Endothelial cell of umbilical vein (primary cell): ENCODE results near the gene C1orf52. TPM values are rescaled to one million over a fixed set of nuclear protein-coding genes. Genes with fewer than 3 reads are reported as not detected.

ENCODE experiments used
- BruUV-seq: library from RNA; stranded (reverse); fragments of 400-500 nt; replicated peaks from 2 replicates; lab custom pipeline; 2021; lab: Mats Ljungman, UMichigan
- CTCF ChIA-PET: fragments of 300-600, 350-600 bp; sonication (Branson Sonifier 250); formaldehyde crosslinking; loops from one replicate; lab custom pipeline; 2021; ENCODE audit warnings: antibody characterized with exemption, inconsistent platforms; lab: Charles Lee
- POLR2A ChIA-PET: fragments of 300-600, 350-600 bp; sonication (Branson Sonifier 250); formaldehyde crosslinking; loops from one replicate; lab custom pipeline; 2021; ENCODE audit warnings: antibody characterized with exemption, inconsistent platforms; lab: Charles Lee
- DNase-seq: peaks from one replicate; pipeline ENCODE4 v3.0.0-alpha.2; 2011; ENCODE audit warnings: low read depth, low spot score
- FAIRE-seq: peaks from 2 replicates; lab custom pipeline; 2011; peaks lifted over from hg19 to GRCh38; lab: Jason Lieb, UNC
- H2AFZ ChIP-seq: 2 replicates; pipeline ENCODE4 v1.6.0; 2012; ENCODE audit warnings: low read depth, low read length, control low read depth, inconsistent platforms
- H3K27ac ChIP-seq: 2 replicates; pipeline ENCODE4 v1.5.1; 2011; ENCODE audit warnings: low read depth, mild to moderate bottlenecking, control low read depth, low read length, moderate library complexity; ENCODE audit not compliant: insufficient read depth
- H3K27me3 ChIP-seq, 2 experiments: 2 replicates each; pipeline versions ENCODE4 v1.6.0 to v1.6.1; 2011; ENCODE audit warnings: low read length in 2 of 2, mixed read lengths in 1 of 2; ENCODE audit not compliant: control insufficient read depth in 2 of 2, insufficient read depth in 2 of 2
- H3K36me3 ChIP-seq, 2 experiments: 2 replicates in 1 of 2; 3 replicates in 1 of 2; pipeline ENCODE4 v1.5.1; 2011; ENCODE audit warnings: low read length in 2 of 2, mild to moderate bottlenecking in 1 of 2, moderate library complexity in 1 of 2; ENCODE audit not compliant: control insufficient read depth in 2 of 2, insufficient read depth in 2 of 2; ENCODE audit errors: extremely low read depth in 1 of 2
- H3K4me1 ChIP-seq: 3 replicates; pipeline ENCODE4 v1.5.1; 2011; ENCODE audit warnings: mild to moderate bottlenecking, low read length; ENCODE audit not compliant: control insufficient read depth, insufficient read depth; ENCODE audit errors: extremely low read depth
- H3K4me2 ChIP-seq: 2 replicates; pipeline ENCODE4 v1.6.1; 2011; ENCODE audit warnings: low read length, control low read depth, mixed read lengths; ENCODE audit not compliant: insufficient read depth
- H3K4me3 ChIP-seq, 3 experiments: fragments of 200-600 bp in 1 of 3; sonication (generic), shearing (Covaris generic) in 1 of 3; replicated peaks in 1 of 3; 2 replicates each; pipeline ENCODE4 v1.5.1; 2011 to 2016; ENCODE audit warnings: control low read depth in 3 of 3, low read length in 3 of 3, mild to moderate bottlenecking in 2 of 3, inconsistent platforms in 1 of 3, low read depth in 1 of 3, moderate library complexity in 1 of 3; ENCODE audit not compliant: insufficient read depth in 1 of 3
- H3K79me2 ChIP-seq: 2 replicates; pipeline ENCODE4 v1.6.0; 2012; ENCODE audit warnings: low read length, inconsistent platforms; ENCODE audit not compliant: control insufficient read depth, insufficient read depth
- H3K9ac ChIP-seq: replicated peaks from 2 replicates; pipeline ENCODE3; 2011; ENCODE audit warnings: low read length, control low read depth; ENCODE audit not compliant: insufficient read depth; ENCODE audit errors: extremely low read depth
- H3K9me1 ChIP-seq: replicated peaks from 3 replicates; pipeline ENCODE4 v1.6.0; 2011; ENCODE audit warnings: mild to moderate bottlenecking, low read length; ENCODE audit not compliant: control insufficient read depth, insufficient read depth; ENCODE audit errors: extremely low read depth
- H3K9me3 ChIP-seq: replicated peaks from 2 replicates; pipeline ENCODE4 v1.5.1; 2012; ENCODE audit warnings: low read length, inconsistent platforms; ENCODE audit not compliant: control insufficient read depth, insufficient read depth
- H4K20me1 ChIP-seq: replicated peaks from 2 replicates; pipeline ENCODE3; 2011; ENCODE audit warnings: mild to moderate bottlenecking, low read length; ENCODE audit not compliant: control insufficient read depth, insufficient read depth; ENCODE audit errors: extremely low read depth
- EZH2 ChIP-seq: IDR thresholded peaks from 2 replicates; pipeline ENCODE4 v1.6.1; 2012; ENCODE audit warnings: borderline replicate concordance, low read depth, mild to moderate bottlenecking, moderate library complexity, low read length, inconsistent platforms; ENCODE audit not compliant: severe bottlenecking
- FOS ChIP-seq: IDR thresholded peaks from 2 replicates; pipeline ENCODE4 v1.6.1; 2011; ENCODE audit warnings: mild to moderate bottlenecking, low read length, moderate library complexity, borderline replicate concordance; ENCODE audit not compliant: insufficient read depth
- GATA2 ChIP-seq: IDR thresholded peaks from 2 replicates; pipeline ENCODE4 v1.7.0; 2011; ENCODE audit warnings: low read depth, mild to moderate bottlenecking, moderate library complexity, mixed read lengths, low read length; ENCODE audit not compliant: insufficient read length, insufficient read depth
- JUN ChIP-seq: IDR thresholded peaks from 2 replicates; pipeline ENCODE4 v1.6.1; 2011; ENCODE audit warnings: borderline replicate concordance, low read depth; ENCODE audit not compliant: insufficient read length, insufficient read depth
- MYC ChIP-seq: IDR thresholded peaks from one replicate; pipeline ENCODE4 v1.6.1; 2011; ENCODE audit warnings: mild to moderate bottlenecking, low read depth, low read length
- POLR2A ChIP-seq: IDR thresholded peaks from 2 replicates; pipeline ENCODE4 v1.6.1; 2012; ENCODE audit warnings: low read depth, mild to moderate bottlenecking, control low read depth, low read length
- POLR2AphosphoS5 ChIP-seq: IDR thresholded peaks from 2 replicates; pipeline ENCODE4 v1.6.1; 2012; ENCODE audit warnings: low read depth, mild to moderate bottlenecking, control low read depth, low read length, moderate library complexity; ENCODE audit not compliant: insufficient read depth
- dilution Hi-C: fragments of 300-500 bp; cut with MboI; formaldehyde crosslinking; loops from one replicate; pipeline ENCODE4 v1.15.0; 2019; ENCODE audit warnings: low sequenced_read_pairs; ENCODE audit not compliant: extremely low pct_ligation_motif_present
- intact Hi-C: fragments of 100-400 bp; cut with micrococcal nuclease; formaldehyde crosslinking; loops from one replicate; pipeline ENCODE4 v1.10.0; 2022
- polyA plus RNA-seq, 4 experiments: library from polyadenylated mRNA; depleted of rRNA in 3 of 4; stranded (reverse) in 3 of 4; unstranded in 1 of 4; fragments of >200 nt; gene quantifications; 2 replicates each; pipeline versions ENCODE4 v1.2.1 to v1.2.3, GENCODE V29; 2011 to 2012; ENCODE audit warnings: missing spikeins in 1 of 4
- total RNA-seq: library from RNA; stranded (reverse); gene quantifications from 2 replicates; pipeline ENCODE4 v1.2.3, GENCODE V29; 2021
- TF ChIP-seq, protein P1 (sequence below), 2 donors: IDR thresholded peaks; 1 replicate in 1 of 2; 2 replicates in 1 of 2; pipeline ENCODE4 v1.5.1; 2011; ENCODE audit warnings: low read length in 2 of 2, mild to moderate bottlenecking in 2 of 2, moderate library complexity in 2 of 2, control low read depth in 1 of 2, inconsistent platforms in 1 of 2, low read depth in 1 of 2; ENCODE audit not compliant: insufficient read depth in 1 of 2; ENCODE audit errors: extremely low read depth in 1 of 2
- TF ChIP-seq, protein P2 (sequence below): IDR thresholded peaks from 2 replicates; pipeline ENCODE4 v1.6.1; 2011; ENCODE audit not compliant: insufficient read depth, insufficient read length

The C1orf52 gene
- total and polyA plus RNA-seq, 2 donors (not counting 3 experiments of a cell fraction or from before 2014, with no cell fraction given): 22.7 to 26.7 TPM

DNA sequence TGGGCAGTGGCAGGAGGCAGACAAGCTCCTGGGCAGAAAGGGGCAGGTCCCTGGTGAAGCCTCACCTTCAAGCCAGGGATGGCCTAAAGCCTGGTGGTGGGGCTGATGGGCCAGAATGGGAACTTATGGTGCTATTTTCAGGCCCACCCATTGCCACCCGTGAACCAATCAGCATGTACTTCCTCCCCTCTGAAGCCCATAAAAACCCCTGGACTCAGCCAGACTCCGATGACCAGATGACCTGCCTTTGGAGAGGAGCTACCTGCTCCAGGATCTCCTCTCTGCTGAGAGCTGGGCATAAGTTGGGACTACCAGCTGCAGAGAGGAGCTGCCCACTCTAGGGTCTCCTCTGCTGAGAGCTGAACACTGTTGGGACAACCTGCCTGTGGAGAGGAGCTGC, 24.7 kb upstream of the C1orf52 start:
- intact Hi-C loops: no loop called here

GRCh38 chr1:85283475-85284199, 24.2 kb upstream of the C1orf52 start:
- DNase-seq (no peak), FAIRE-seq (no peak)
- Histone ChIP-seq H3K9me3 (no peaks in the 10 kb centered on the region), H3K36me3 (no peaks in the 10 kb centered on the region), H3K79me2 (no peaks in the 10 kb centered on the region), H4K20me1 (no peaks in the 10 kb centered on the region), H3K4me2 (no peak overlapping the region), H3K4me3 (no peak overlapping the region), H3K4me1 (peaks cover 13% of the 10 kb centered on the region), H3K27ac (no peak overlapping the region), H3K9ac (no peak overlapping the region), H2AFZ (no peak overlapping the region), H3K27me3 (no peaks in the 10 kb centered on the region), H3K9me1 (no peaks in the 10 kb centered on the region)
- ChIA-PET CTCF (interaction anchor here (0.7 to 1.7 kb wide), 3 partner anchors 9 to 339 kb away, joined by 3 to 5 read pairs (median 4); no protein-coding TSS in a partner anchor), POLR2A (no interaction called here)
- dilution Hi-C loops: no loop called here
- no TSS peak for BruUV-seq
- intact Hi-C loops: no loop called here
- TF ChIP-seq POLR2AphosphoS5 (no peak), POLR2A (no peak), FOS (no peak), EZH2 (no peak), JUN (no peak), MYC (no peak), GATA2 (no peak)
- TF ChIP-seq, protein P1, sequence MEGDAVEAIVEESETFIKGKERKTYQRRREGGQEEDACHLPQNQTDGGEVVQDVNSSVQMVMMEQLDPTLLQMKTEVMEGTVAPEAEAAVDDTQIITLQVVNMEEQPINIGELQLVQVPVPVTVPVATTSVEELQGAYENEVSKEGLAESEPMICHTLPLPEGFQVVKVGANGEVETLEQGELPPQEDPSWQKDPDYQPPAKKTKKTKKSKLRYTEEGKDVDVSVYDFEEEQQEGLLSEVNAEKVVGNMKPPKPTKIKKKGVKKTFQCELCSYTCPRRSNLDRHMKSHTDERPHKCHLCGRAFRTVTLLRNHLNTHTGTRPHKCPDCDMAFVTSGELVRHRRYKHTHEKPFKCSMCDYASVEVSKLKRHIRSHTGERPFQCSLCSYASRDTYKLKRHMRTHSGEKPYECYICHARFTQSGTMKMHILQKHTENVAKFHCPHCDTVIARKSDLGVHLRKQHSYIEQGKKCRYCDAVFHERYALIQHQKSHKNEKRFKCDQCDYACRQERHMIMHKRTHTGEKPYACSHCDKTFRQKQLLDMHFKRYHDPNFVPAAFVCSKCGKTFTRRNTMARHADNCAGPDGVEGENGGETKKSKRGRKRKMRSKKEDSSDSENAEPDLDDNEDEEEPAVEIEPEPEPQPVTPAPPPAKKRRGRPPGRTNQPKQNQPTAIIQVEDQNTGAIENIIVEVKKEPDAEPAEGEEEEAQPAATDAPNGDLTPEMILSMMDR (IDR thresholded peaks at IDR 0.05; ENCODE audit: extremely low read depth in 1 of 2, insufficient read depth in 1 of 2, low read depth in 1 of 2, low read length in 2 of 2): no peak
- TF ChIP-seq, protein P2, sequence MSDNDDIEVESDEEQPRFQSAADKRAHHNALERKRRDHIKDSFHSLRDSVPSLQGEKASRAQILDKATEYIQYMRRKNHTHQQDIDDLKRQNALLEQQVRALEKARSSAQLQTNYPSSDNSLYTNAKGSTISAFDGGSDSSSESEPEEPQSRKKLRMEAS: no peak

More for the DNA sequence above, 24.7 kb upstream of the C1orf52 start:
- no TSS peak for BruUV-seq
- Histone ChIP-seq H3K27me3 (no peaks in the 10 kb centered on the region), H3K9me1 (no peaks in the 10 kb centered on the region), H3K4me3 (no peak overlapping the region), H3K4me1 (peaks cover 9% of the 10 kb centered on the region), H3K4me2 (no peak overlapping the region), H3K36me3 (no peaks in the 10 kb centered on the region), H3K9ac (no peak overlapping the region), H3K79me2 (no peaks in the 10 kb centered on the region), H4K20me1 (no peaks in the 10 kb centered on the region), H3K27ac (no peak overlapping the region), H3K9me3 (no peaks in the 10 kb centered on the region), H2AFZ (no peak overlapping the region)
- TF ChIP-seq, protein P1 (IDR thresholded peaks at IDR 0.05; ENCODE audit: extremely low read depth in 1 of 2, insufficient read depth in 1 of 2, low read depth in 1 of 2, low read length in 2 of 2): no peak
- TF ChIP-seq POLR2A: no peak
- DNase-seq (no peak), FAIRE-seq (no peak)
- ChIA-PET CTCF (interaction anchor here (1.4 to 2.3 kb wide), 3 partner anchors 9 to 339 kb away, joined by 4 to 10 read pairs (median 5); no protein-coding TSS in a partner anchor), POLR2A (no interaction called here)
- dilution Hi-C loops: no loop called here
